HG02884 (cell line): ENCODE measurements around the gene SARS1.
A peak's percentile ranks its signal among the peaks of the same experiment; 100 is the strongest.

Experiments used
- ATAC-seq: cut with Tn5 transposase; IDR thresholded peaks from one replicate; pipeline ENCODE4 v1.9.1; 2021; ENCODE audit warnings: mild to moderate bottlenecking, moderate library complexity; ENCODE audit not compliant: unreplicated experiment

The SARS1 gene

GRCh38 chr1:109248797-109249629 is 35.3 kb downstream of the SARS1 start, which contains the start of gene CELSR2:
Gene CELSR2, plus strand, starts transcription at chr1:109249539. Its CDS starts 541 bp downstream, at chr1:109250080.
- ATAC-seq: peak; percentile 80

DNA sequence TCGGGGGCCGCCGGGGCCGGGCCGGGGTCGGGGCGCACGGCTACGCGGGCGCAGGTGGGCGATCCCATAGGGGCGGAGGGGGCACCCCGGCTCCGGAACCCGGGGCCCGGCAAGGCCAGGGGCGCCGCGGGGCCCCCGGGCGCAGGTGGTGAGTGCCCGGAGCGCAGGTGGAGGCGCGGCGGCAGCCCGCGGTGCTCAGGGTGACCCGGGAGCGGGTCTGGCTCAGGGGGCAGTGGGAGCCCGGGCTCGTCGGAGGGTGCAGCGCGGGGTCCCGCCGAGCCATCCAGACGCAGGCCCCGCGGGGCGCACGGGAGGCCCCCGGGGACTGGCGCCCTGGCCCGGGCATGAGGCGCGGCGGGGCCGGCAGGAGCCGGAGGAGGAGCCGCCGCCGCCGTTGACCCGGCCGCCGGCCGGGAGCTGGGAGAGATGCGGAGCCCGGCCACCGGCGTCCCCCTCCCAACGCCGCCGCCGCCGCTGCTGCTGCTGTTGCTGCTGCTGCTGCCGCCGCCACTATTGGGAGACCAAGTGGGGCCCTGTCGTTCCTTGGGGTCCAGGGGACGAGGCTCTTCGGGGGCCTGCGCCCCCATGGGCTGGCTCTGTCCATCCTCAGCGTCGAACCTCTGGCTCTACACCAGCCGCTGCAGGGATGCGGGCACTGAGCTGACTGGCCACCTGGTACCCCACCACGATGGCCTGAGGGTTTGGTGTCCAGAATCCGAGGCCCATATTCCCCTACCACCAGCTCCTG is 36.1 kb downstream of the SARS1 start:
- peak; percentile 25 for ATAC-seq

- ATAC-seq: no peak
Measured at GRCh38 chr1:109250454-109251276, 36.9 kb downstream of the SARS1 start.

- no peak for ATAC-seq
Measured at GRCh38 chr1:109251277-109252166, 37.8 kb downstream of the SARS1 start.

GRCh38 chr1:109252167-109252892 is 38.6 kb downstream of the SARS1 start:
- no peak for ATAC-seq

GRCh38 chr1:109252893-109253802 is 39.4 kb downstream of the SARS1 start:
- no peak for ATAC-seq

DNA sequence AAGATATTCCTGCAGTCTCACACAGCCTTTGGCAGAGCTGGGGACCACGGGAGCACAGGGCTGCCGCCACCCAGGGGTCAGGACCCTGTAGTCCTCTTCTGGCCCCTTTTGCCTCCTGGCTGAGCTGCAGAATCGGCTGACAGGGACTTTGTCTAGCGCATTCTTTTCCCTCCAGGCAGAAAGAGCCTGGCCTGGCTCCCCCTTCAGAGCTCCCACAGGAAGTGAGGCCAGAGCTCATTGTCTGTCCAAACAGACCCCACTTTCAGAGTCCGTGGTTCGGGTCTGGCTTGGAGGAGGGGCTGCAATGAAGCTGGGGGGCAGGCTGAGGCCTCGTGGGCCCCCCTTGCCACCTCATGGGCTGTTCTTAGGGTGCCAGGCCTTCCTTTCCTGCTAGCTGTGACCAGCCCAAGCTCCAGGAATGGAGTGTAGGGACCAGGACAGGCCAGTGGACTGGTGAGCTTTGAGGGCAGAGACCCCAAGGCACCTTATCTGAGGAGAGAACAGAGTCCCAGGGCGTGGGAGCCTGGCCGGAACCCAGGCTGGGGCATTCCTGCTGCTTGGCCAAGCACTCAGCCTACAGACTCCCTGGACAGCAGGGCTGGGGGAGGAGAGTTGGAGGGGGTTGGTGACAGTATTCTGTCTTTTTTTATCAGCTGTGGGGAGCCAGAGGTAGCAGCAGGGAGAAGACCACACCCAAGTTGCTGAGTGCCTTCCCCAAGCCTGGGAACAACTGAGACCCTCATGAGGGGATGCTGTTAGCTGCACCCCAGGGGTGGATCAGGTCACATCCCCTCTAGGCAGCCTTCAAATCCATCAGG is 40.3 kb downstream of the SARS1 start:
- no peak for ATAC-seq

DNA sequence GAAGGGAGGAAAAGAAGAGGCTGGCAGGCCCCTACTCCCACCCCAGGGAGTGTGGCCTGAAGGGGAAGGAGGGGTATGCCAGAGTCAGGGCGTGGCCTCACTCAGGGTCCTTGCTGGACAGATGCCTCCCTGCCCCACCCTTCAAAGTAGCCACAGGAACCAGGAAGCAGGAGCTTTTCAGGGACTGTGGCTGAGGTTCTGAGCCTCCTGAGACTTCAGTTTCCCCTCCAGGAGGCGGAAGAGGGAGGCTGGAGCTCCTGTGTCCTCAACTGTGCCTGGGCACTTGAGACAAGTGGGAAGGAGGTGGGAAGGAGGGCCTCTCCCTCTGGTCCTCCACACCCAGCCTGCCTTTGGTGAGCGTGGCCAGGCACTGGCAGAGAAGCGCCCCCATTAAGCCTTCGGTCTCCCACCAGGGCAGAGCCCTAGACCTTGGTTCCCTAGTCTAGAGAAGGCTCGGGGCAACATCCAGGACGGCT is 40.9 kb downstream of the SARS1 start:
- ATAC-seq: no peak

DNA sequence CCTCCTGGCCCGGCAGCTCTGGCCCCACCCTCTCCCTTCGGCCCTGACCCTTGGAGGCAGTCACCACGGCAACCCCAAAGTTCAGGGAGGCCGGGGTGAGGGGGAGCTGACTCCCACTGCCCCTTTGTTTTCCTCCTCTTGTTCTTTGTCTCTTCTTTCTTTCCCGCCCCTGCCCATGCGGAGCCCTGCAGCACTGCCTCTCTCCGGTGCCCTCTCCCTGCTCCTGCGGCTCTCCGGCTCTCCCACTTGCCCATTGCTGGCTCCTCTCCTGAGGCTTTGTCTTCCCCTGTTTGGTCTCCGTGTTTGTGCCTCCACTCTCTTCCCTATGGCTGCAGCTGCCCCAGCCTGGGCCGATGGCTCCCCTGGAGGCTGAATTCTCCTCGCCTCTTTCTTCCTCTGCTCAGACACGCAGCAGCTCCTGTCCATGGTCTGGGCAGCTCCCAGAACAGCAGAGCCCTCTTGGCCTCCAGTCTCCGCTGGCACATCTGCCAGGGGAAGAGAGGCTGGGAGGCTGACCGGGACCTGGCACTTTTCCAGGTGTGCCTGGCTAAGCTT is 41.5 kb downstream of the SARS1 start:
- no peak for ATAC-seq

- no peak for ATAC-seq
Measured at GRCh38 chr1:109255678-109256077, 42.0 kb downstream of the SARS1 start.

DNA sequence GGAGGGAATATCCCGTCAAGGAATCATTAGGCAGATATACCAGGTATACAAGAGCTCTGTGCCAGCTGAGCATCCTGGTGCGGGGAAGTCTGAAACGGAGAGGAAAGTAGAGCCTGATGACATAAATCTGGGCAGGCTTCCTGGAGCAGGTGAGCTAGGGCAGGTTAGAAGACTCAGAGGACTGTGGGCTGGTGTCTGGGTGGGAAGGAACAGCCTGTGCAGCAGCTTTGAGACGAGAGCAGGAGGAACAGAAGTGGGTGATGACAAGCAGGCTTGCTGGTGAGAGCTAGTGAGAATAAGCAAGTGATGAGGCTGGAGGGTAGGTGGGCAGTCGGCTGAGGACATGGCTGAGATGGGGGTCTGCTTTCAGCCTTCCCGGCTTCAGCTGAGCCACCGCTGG is 42.4 kb downstream of the SARS1 start:
- ATAC-seq: no peak

DNA sequence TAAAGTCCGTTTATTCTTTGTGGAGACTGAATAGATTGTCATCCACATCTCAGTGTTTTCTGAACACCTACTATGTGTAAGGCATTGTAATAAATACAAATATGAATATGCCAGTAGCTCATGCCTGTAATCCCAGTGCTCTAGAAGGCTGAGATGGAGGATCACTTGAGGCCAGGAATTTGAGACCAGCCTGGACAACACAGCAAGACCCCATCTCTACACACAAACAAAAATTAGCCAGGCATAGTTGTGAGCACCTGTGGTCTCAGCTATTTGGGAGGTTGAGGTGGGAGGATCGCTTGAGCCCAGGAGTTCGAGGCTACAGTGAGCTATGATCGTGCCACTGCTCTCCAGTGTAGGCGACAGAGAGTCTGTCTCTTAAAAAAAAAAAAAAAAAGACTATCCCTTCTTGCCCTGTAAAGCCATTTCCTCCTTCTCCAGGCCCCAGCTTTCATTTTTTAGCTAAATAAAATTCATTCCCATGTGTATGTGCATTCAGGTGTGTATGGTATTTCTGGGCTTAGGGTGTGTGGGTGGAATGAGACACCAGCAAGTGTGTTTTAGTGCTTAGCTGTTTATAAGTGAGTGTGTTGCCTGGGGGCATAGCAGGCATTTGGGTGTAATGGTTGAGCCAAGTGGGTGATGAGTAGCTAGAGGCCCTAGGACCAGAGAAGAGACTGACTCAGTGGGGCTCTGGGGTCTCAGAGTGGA is 43.4 kb downstream of the SARS1 start:
- no peak for ATAC-seq

DNA sequence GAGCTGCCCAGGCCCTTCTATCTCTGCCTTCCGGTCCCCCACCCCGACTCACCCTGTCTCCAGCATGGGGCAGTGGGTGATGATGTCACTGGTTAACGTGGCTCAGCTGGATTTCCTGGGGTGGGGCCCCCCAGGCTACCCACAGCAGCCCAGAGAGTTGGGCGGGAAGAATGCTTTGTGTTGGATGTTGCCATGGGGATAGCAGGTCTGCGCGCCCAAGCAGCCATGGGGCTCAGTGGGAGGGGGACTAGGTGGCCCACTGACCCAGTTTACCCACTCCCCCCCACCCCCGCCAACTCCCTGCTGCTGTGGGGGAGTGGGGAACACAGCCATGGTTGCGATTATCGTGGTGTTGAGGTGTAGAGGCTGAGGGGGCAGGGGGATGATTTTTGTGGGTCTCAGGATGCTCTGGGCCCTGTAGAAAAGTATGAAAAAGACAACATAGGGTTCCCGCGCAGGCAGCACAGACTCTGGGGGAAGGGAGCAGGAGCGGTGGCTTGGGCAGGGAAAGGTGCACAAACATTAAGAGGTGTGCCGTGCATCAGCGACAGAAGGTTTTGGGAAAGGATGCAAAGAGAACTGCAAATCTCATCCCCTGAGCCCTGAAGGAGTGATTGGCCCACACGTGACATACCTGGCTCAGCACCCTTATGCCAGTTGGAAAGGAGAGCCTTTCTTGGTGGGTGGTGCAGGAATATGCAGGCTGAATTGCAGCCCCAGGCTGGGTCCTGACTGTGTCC is 44.1 kb downstream of the SARS1 start:
- no peak for ATAC-seq

DNA sequence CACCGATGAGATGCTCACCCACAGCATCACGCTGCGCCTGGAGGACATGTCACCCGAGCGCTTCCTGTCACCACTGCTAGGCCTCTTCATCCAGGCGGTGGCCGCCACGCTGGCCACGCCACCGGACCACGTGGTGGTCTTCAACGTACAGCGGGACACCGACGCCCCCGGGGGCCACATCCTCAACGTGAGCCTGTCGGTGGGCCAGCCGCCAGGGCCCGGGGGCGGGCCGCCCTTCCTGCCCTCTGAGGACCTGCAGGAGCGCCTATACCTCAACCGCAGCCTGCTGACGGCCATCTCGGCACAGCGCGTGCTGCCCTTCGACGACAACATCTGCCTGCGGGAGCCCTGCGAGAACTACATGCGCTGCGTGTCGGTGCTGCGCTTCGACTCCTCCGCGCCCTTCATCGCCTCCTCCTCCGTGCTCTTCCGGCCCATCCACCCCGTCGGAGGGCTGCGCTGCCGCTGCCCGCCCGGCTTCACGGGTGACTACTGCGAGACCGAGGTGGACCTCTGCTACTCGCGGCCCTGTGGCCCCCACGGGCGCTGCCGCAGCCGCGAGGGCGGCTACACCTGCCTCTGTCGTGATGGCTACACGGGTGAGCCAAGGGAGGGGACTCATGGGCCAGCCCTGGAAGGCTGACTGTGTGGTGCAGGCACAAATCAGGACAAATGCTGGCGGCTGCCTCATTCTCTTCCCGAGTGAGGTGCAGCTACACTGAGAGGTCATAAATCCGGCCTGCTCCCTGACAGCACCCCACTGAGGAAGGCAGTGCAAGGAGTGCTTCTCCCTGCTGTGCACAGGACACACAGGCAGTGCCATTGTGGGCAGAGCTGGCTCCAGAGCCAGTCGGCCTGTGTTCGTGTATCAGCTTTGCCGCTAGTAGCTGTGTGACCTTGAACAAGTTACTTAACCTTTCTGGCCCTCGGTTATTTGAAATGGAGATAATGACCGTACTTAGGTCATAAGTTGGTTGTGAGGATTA is 45.1 kb downstream of the SARS1 start:
- no peak for ATAC-seq
